SK-N-SH treated with all-trans-retinoic acid at 6 μM for 48 hours (cell line): Measurements from ENCODE around the gene GABBR2.

Source experiments
- ATAC-seq: fragments of 200-7000 bp; cut with Tn5 transposase; 3 replicates; pipeline ENCODE4 v1.9.1; 2020; ENCODE audit warnings: mild to moderate bottlenecking, moderate library complexity
- ARNTL ChIP-seq: fragments of 450-650 bp; formaldehyde crosslinking; IDR thresholded peaks from 2 replicates; pipeline ENCODE4 v1.5.0; 2020; ENCODE audit warnings: low read depth, mild to moderate bottlenecking, moderate library complexity, borderline replicate concordance
- BACH2 ChIP-seq: fragments of 250-450 bp; sonication (Bioruptor Pico); IDR thresholded peaks from 2 replicates; pipeline ENCODE4 v1.9.0; 2021; ENCODE audit warnings: mild to moderate bottlenecking, borderline replicate concordance
- CSDC2 ChIP-seq: fragments of 250-450 bp; sonication (Bioruptor Pico); IDR thresholded peaks from 2 replicates; pipeline ENCODE4 v1.5.0; 2020; ENCODE audit warnings: mild to moderate bottlenecking, moderate library complexity
- ESRRG ChIP-seq: fragments of 250-450 bp; sonication (Bioruptor Pico); IDR thresholded peaks from 2 replicates; pipeline ENCODE4 v1.6.1; 2021; ENCODE audit warnings: mild to moderate bottlenecking
- GLIS3 ChIP-seq: fragments of 250-450 bp; sonication (Bioruptor Pico); IDR thresholded peaks from 2 replicates; pipeline ENCODE4 v1.5.0; 2020; ENCODE audit warnings: mild to moderate bottlenecking, moderate library complexity
- ISL1 ChIP-seq: fragments of 250-450 bp; sonication (Bioruptor Pico); IDR thresholded peaks from 2 replicates; pipeline ENCODE4 v2.1.2; 2022; ENCODE audit warnings: mild to moderate bottlenecking, moderate library complexity
- OSR1 ChIP-seq: fragments of 250-450 bp; sonication (Bioruptor Pico); IDR thresholded peaks from 2 replicates; pipeline ENCODE4 v1.8.0; 2022; ENCODE audit warnings: moderate library complexity, mild to moderate bottlenecking, inconsistent platforms
- PATZ1 ChIP-seq: fragments of 250-450 bp; sonication (Bioruptor Pico); IDR thresholded peaks from 2 replicates; pipeline ENCODE4 v1.8.0; 2020; ENCODE audit warnings: mild to moderate bottlenecking, moderate library complexity, borderline replicate concordance
- PPARA ChIP-seq: fragments of 250-450 bp; sonication (Bioruptor Pico); IDR thresholded peaks from 2 replicates; pipeline ENCODE4 v1.5.0; 2020; ENCODE audit warnings: mild to moderate bottlenecking, borderline replicate concordance
- RARB ChIP-seq: fragments of 250-450 bp; sonication (Bioruptor Pico); IDR thresholded peaks from 2 replicates; pipeline ENCODE4 v1.8.0; 2021; ENCODE audit warnings: mild to moderate bottlenecking, moderate library complexity
- SNAI2 ChIP-seq: fragments of 250-450 bp; sonication (Bioruptor Pico); IDR thresholded peaks from 2 replicates; pipeline ENCODE4 v1.5.0; 2020; ENCODE audit warnings: mild to moderate bottlenecking, moderate library complexity
- TCF4 ChIP-seq: fragments of 250-450 bp; sonication (Bioruptor Pico); IDR thresholded peaks from 2 replicates; pipeline ENCODE4 v1.8.0; 2021; ENCODE audit warnings: mild to moderate bottlenecking, moderate library complexity, borderline replicate concordance
- TOX ChIP-seq: fragments of 250-450 bp; sonication (Bioruptor Pico); IDR thresholded peaks from 2 replicates; pipeline ENCODE4 v1.8.0; 2021; ENCODE audit warnings: mild to moderate bottlenecking, moderate library complexity, borderline replicate concordance
- ZC3H10 ChIP-seq: fragments of 250-450 bp; sonication (Bioruptor Pico); IDR thresholded peaks from 2 replicates; pipeline ENCODE4 v1.5.1; 2021; ENCODE audit warnings: mild to moderate bottlenecking, moderate library complexity
- ZFP3 ChIP-seq: fragments of 250-450 bp; sonication (Bioruptor Pico); IDR thresholded peaks from 2 replicates; pipeline ENCODE4 v1.5.0; 2020; ENCODE audit warnings: mild to moderate bottlenecking, moderate library complexity
- ZFP30 ChIP-seq: fragments of 450-650 bp; formaldehyde crosslinking; IDR thresholded peaks from 2 replicates; pipeline ENCODE4 v1.5.0; 2022; ENCODE audit warnings: mild to moderate bottlenecking, moderate library complexity
- ZNF565 ChIP-seq: fragments of 450-650 bp; formaldehyde crosslinking; conservative IDR thresholded peaks from 2 replicates; pipeline ENCODE4 v1.5.0; 2020; ENCODE audit warnings: low read depth, mild to moderate bottlenecking, moderate library complexity
- ZNF70 ChIP-seq: fragments of 450-650 bp; formaldehyde crosslinking; IDR thresholded peaks from 2 replicates; pipeline ENCODE4 v1.5.0; 2020; ENCODE audit warnings: mild to moderate bottlenecking, moderate library complexity
- ZNF8 ChIP-seq: fragments of 450-650 bp; formaldehyde crosslinking; IDR thresholded peaks from 2 replicates; pipeline ENCODE4 v1.5.0; 2020; ENCODE audit warnings: mild to moderate bottlenecking, moderate library complexity
- TF ChIP-seq, protein P1 (sequence below): fragments of 250-450 bp; sonication (Bioruptor Pico); IDR thresholded peaks from 2 replicates; pipeline ENCODE4 v1.5.0; 2020; ENCODE audit warnings: mild to moderate bottlenecking, moderate library complexity
- TF ChIP-seq, protein P2 (sequence below): fragments of 250-450 bp; sonication (Bioruptor Pico); IDR thresholded peaks from 2 replicates; pipeline ENCODE4 v1.5.1; 2021; ENCODE audit warnings: mild to moderate bottlenecking, moderate library complexity

GABBR2 gene

GRCh38 chr9:98442541-98442940 lies 266.2 kb downstream of the GABBR2 start:
- no peak for ATAC-seq
- TF ChIP-seq ZFP3 (CRISPR knock-in tag) (no peak), ARNTL (no peak), SNAI2 (CRISPR knock-in tag) (no peak), ZFP30 (CRISPR knock-in tag) (no peak), ISL1 (no peak), PPARA (CRISPR knock-in tag) (no peak), PATZ1 (no peak), ZNF70 (CRISPR knock-in tag) (no peak), BACH2 (CRISPR knock-in tag) (no peak), ZNF565 (no peak), ZC3H10 (CRISPR knock-in tag) (no peak), ZNF8 (CRISPR knock-in tag) (no peak), CSDC2 (no peak), TCF4 (no peak)
- TF ChIP-seq, protein P1, sequence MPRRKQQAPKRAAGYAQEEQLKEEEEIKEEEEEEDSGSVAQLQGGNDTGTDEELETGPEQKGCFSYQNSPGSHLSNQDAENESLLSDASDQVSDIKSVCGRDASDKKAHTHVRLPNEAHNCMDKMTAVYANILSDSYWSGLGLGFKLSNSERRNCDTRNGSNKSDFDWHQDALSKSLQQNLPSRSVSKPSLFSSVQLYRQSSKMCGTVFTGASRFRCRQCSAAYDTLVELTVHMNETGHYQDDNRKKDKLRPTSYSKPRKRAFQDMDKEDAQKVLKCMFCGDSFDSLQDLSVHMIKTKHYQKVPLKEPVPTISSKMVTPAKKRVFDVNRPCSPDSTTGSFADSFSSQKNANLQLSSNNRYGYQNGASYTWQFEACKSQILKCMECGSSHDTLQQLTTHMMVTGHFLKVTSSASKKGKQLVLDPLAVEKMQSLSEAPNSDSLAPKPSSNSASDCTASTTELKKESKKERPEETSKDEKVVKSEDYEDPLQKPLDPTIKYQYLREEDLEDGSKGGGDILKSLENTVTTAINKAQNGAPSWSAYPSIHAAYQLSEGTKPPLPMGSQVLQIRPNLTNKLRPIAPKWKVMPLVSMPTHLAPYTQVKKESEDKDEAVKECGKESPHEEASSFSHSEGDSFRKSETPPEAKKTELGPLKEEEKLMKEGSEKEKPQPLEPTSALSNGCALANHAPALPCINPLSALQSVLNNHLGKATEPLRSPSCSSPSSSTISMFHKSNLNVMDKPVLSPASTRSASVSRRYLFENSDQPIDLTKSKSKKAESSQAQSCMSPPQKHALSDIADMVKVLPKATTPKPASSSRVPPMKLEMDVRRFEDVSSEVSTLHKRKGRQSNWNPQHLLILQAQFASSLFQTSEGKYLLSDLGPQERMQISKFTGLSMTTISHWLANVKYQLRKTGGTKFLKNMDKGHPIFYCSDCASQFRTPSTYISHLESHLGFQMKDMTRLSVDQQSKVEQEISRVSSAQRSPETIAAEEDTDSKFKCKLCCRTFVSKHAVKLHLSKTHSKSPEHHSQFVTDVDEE (CRISPR knock-in tag) = no peak
- TF ChIP-seq, protein P2, sequence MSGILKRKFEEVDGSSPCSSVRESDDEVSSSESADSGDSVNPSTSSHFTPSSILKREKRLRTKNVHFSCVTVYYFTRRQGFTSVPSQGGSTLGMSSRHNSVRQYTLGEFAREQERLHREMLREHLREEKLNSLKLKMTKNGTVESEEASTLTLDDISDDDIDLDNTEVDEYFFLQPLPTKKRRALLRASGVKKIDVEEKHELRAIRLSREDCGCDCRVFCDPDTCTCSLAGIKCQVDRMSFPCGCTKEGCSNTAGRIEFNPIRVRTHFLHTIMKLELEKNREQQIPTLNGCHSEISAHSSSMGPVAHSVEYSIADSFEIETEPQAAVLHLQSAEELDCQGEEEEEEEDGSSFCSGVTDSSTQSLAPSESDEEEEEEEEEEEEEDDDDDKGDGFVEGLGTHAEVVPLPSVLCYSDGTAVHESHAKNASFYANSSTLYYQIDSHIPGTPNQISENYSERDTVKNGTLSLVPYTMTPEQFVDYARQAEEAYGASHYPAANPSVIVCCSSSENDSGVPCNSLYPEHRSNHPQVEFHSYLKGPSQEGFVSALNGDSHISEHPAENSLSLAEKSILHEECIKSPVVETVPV (CRISPR knock-in tag) = no peak

DNA sequence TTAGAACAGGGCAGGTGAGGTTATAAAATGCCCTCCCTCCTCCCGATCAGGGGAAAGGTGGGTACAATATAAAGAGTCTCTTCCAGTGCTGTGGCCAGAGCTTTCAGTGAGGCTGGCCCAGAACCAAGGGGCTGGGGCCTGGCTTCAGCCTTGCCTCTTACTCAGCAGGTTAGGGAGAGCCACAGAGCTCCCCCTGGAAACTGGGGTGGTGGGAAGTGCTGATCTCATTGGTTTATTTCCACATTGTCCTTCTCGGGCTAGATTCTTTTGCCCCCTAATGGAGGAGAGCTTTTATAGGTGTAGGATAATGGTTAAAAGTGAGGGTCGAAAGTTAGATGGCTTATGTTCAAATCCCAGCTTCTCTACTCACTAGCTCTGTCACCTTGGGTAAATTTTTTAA lies 266.6 kb downstream of the GABBR2 start:
- TF ChIP-seq ZFP3 (CRISPR knock-in tag) = no peak
- TF ChIP-seq ARNTL = no peak
- TF ChIP-seq OSR1 (CRISPR knock-in tag) = no peak
- TF ChIP-seq ZNF8 (CRISPR knock-in tag) = no peak
- TF ChIP-seq ESRRG (CRISPR knock-in tag) = no peak
- TF ChIP-seq SNAI2 (CRISPR knock-in tag) = no peak
- no peak for TF ChIP-seq TOX (CRISPR knock-in tag)
- TF ChIP-seq, protein P1 (CRISPR knock-in tag) = no peak
- TF ChIP-seq TCF4 = no peak
- TF ChIP-seq PPARA (CRISPR knock-in tag) = no peak
- no peak for TF ChIP-seq CSDC2
- TF ChIP-seq PATZ1 = no peak
- no peak for TF ChIP-seq GLIS3 (CRISPR knock-in tag)
- no peak for TF ChIP-seq RARB (CRISPR knock-in tag)
- TF ChIP-seq, protein P2 (CRISPR knock-in tag) = no peak
- no peak for TF ChIP-seq ZNF70 (CRISPR knock-in tag)
- no peak for TF ChIP-seq ISL1
- no peak for ATAC-seq
